ENCODE measurements around the gene JHY. TPM values are rescaled to one million over a fixed set of nuclear protein-coding genes. Genes with fewer than 3 reads are reported as not detected.

The JHY gene
- total RNA-seq, 1 donor from 2014 or later = 1.8 TPM

GRCh38 chr11:122983438-122984185 is 101.1 kb downstream of the JHY start:
- intact Hi-C loops (cut with micrococcal nuclease) = no loop called here
- ATAC-seq = no peak
- DNase-seq = no peak

- peak; percentile 38 for ATAC-seq
- no peak for DNase-seq
- intact Hi-C loops (cut with micrococcal nuclease) = no loop called here
These were observed 101.8 kb downstream of the JHY start for GRCh38 chr11:122984186-122985011.

- intact Hi-C loops (cut with micrococcal nuclease) = no loop called here
- DNase-seq = no peak
- ATAC-seq = no peak
These were observed 113.0 kb downstream of the JHY start for GRCh38 chr11:122995526-122995925.

- no peak for DNase-seq
- ATAC-seq = no peak
- intact Hi-C loops (cut with micrococcal nuclease) = no loop called here
These were observed 116.3 kb downstream of the JHY start for GRCh38 chr11:122998727-122999366.

- no peak for DNase-seq
- ATAC-seq = no peak
- intact Hi-C loops (cut with micrococcal nuclease) = no loop called here
These were observed 118.2 kb downstream of the JHY start for GRCh38 chr11:123000721-123001120.

- no peak for DNase-seq
- no peak for ATAC-seq
- intact Hi-C loops (cut with micrococcal nuclease) = no loop called here
These were observed 124.4 kb downstream of the JHY start for GRCh38 chr11:123006860-123007542.

Other genes starting within 250 kb of the JHY start
- 1.0 TPM for gene UBASH3B, start 227.0 kb upstream of the JHY start, total RNA-seq
- not detected for gene CRTAM, start 44.3 kb upstream of the JHY start, total RNA-seq
- gene BSX, start 99.1 kb downstream of the JHY start, total RNA-seq = not detected
- 1,352 TPM for gene HSPA8, start 179.4 kb downstream of the JHY start, total RNA-seq

All from left ventricle myocardium superior (tissue), 1 donor.